OCI-LY3 (cell line): ENCODE results near the gene MAPKAP1.

ENCODE experiments used
- H2AFZ ChIP-seq: fragments of 200-600, 300-600 bp; shearing (Covaris generic); 2 replicates; pipeline ENCODE4 v1.6.0; 2014; ENCODE audit warnings: antibody characterized with exemption, low read depth, low read length
- H3K27ac ChIP-seq: fragments of 200-600, 300-600 bp; sonication (generic); 2 replicates; pipeline ENCODE4 v1.5.1; 2014; ENCODE audit warnings: mild to moderate bottlenecking, low read length, moderate library complexity, mixed read lengths
- H3K27me3 ChIP-seq: fragments of 200-600, 300-600 bp; sonication (generic); 2 replicates; pipeline ENCODE4 v1.6.1; 2014; ENCODE audit warnings: low read depth, low read length, mixed read lengths
- H3K36me3 ChIP-seq: fragments of 200-600, 300-600 bp; sonication (generic); replicated peaks from 2 replicates; pipeline ENCODE3; 2014; ENCODE audit warnings: low read depth, low read length, mixed read lengths
- H3K4me1 ChIP-seq: fragments of 300-600, 200-600 bp; sonication (generic); 2 replicates; pipeline ENCODE4 v1.6.1; 2014; ENCODE audit warnings: low read length, mixed read lengths
- H3K4me2 ChIP-seq: fragments of 200-600, 300-600 bp; sonication (generic); 2 replicates; pipeline ENCODE4 v1.6.1; 2014; ENCODE audit warnings: low read length, mixed read lengths
- H3K4me3 ChIP-seq: fragments of 300-600, 200-600 bp; sonication (generic); 2 replicates; pipeline ENCODE4 v1.5.1; 2014; ENCODE audit warnings: antibody characterized with exemption, mild to moderate bottlenecking, low read length, moderate library complexity
- H3K79me2 ChIP-seq: fragments of 300-600, 200-600 bp; shearing (Covaris generic); 2 replicates; pipeline ENCODE4 v1.6.1; 2014; ENCODE audit warnings: mild to moderate bottlenecking, low read length, mixed read lengths
- H3K9ac ChIP-seq: fragments of 300-600, 200-600 bp; shearing (Covaris generic); 2 replicates; pipeline ENCODE4 v1.6.0; 2014; ENCODE audit warnings: mild to moderate bottlenecking, low read length, moderate library complexity
- H3K9me3 ChIP-seq: fragments of 200-600, 300-600 bp; shearing (Covaris generic); 2 replicates; pipeline ENCODE4 v1.6.1; 2014; ENCODE audit warnings: low read length, mixed read lengths; ENCODE audit not compliant: insufficient read depth
- H4K20me1 ChIP-seq: fragments of 200-600, 300-600 bp; sonication (generic); 2 replicates; pipeline ENCODE4 v1.6.1; 2016; ENCODE audit warnings: low read length, mixed read lengths; ENCODE audit not compliant: insufficient read depth
- CTCF ChIP-seq: fragments of 200-600, 300-600 bp; sonication (generic); IDR thresholded peaks from 2 replicates; pipeline ENCODE4 v1.5.1; 2014; ENCODE audit warnings: antibody characterized with exemption, low read length, low read depth
- EZH2phosphoT487 ChIP-seq: fragments of 200-600 bp; shearing (Covaris generic); IDR thresholded peaks from 2 replicates; pipeline ENCODE4 v1.6.1; 2018; ENCODE audit warnings: antibody characterized with exemption, mixed run types, low read depth

MAPKAP1 gene

GRCh38 chr9:125443367-125443766 is 263.6 kb downstream of the MAPKAP1 start:
- H4K20me1 ChIP-seq, result peaks cover 4% of the 10 kb centered on the region; the same call in 1 of the 2 replicates
- H3K79me2 ChIP-seq, result no peaks in the 10 kb centered on the region
- H3K4me3 ChIP-seq, result no peak overlapping the region
- no peak for TF ChIP-seq CTCF
- no peak for TF ChIP-seq EZH2phosphoT487
- no peak overlapping the region for H3K9ac ChIP-seq
- H3K4me1 ChIP-seq, result peaks cover 12% of the 10 kb centered on the region
- H3K27ac ChIP-seq, result no peak overlapping the region
- no peak overlapping the region for H2AFZ ChIP-seq
- H3K36me3 ChIP-seq, result no peaks in the 10 kb centered on the region
- no peaks in the 10 kb centered on the region for H3K9me3 ChIP-seq
- no peaks in the 10 kb centered on the region for H3K27me3 ChIP-seq
- H3K4me2 ChIP-seq, result no peak overlapping the region

GRCh38 chr9:125442452-125442851 is 264.6 kb downstream of the MAPKAP1 start:
- no peak for TF ChIP-seq EZH2phosphoT487
- no peak for TF ChIP-seq CTCF

GRCh38 chr9:125440411-125440810 is 266.6 kb downstream of the MAPKAP1 start:
- Histone ChIP-seq H3K27ac (no peak overlapping the region), H3K9me3 (no peaks in the 10 kb centered on the region), H3K4me1 (peaks cover 10% of the 10 kb centered on the region), H3K36me3 (no peaks in the 10 kb centered on the region), H2AFZ (no peak overlapping the region), H3K9ac (no peak overlapping the region), H3K27me3 (no peaks in the 10 kb centered on the region), H3K4me3 (no peak overlapping the region), H4K20me1 (no peaks in the 10 kb centered on the region), H3K79me2 (no peaks in the 10 kb centered on the region), H3K4me2 (no peak overlapping the region)
- TF ChIP-seq CTCF (no peak), EZH2phosphoT487 (no peak)

More at GRCh38 chr9:125442452-125442851, 264.6 kb downstream of the MAPKAP1 start:
- Histone ChIP-seq H3K36me3 (no peaks in the 10 kb centered on the region), H2AFZ (no peak overlapping the region), H3K27ac (no peak overlapping the region), H3K79me2 (no peaks in the 10 kb centered on the region), H3K27me3 (no peaks in the 10 kb centered on the region), H3K9ac (no peak overlapping the region), H3K9me3 (no peaks in the 10 kb centered on the region), H3K4me1 (peaks cover 12% of the 10 kb centered on the region), H3K4me2 (no peak overlapping the region), H4K20me1 (peaks cover 4% of the 10 kb centered on the region; the same call in 1 of the 2 replicates), H3K4me3 (no peak overlapping the region)

GRCh38 chr9:125439434-125440272 is 267.4 kb downstream of the MAPKAP1 start:
- Histone ChIP-seq H3K9ac (no peak overlapping the region), H3K4me1 (peaks cover 10% of the 10 kb centered on the region)

More at GRCh38 chr9:125439434-125440272, 267.4 kb downstream of the MAPKAP1 start:
- Histone ChIP-seq H3K27me3 (no peaks in the 10 kb centered on the region), H2AFZ (no peak overlapping the region), H3K36me3 (no peaks in the 10 kb centered on the region), H4K20me1 (no peaks in the 10 kb centered on the region), H3K9me3 (no peaks in the 10 kb centered on the region), H3K4me3 (no peak overlapping the region), H3K27ac (no peak overlapping the region), H3K4me2 (no peak overlapping the region), H3K79me2 (no peaks in the 10 kb centered on the region)
- TF ChIP-seq EZH2phosphoT487 (no peak), CTCF (no peak)
